HUES6 (cell line): ENCODE measurements around the gene WDFY2.

ENCODE experiments used
- H3K27ac ChIP-seq: 2 replicates; pipeline ENCODE4 v1.7.0; 2013; ENCODE audit warnings: low read depth, mild to moderate bottlenecking, low read length, inconsistent platforms
- H3K27me3 ChIP-seq: 2 replicates; pipeline ENCODE4 v1.6.1; 2013; ENCODE audit warnings: low read length; ENCODE audit not compliant: control insufficient read depth, insufficient read depth
- H3K36me3 ChIP-seq: 2 replicates; pipeline ENCODE4 v1.6.1; 2013; ENCODE audit warnings: low read length; ENCODE audit not compliant: control insufficient read depth, insufficient read depth
- H3K4me1 ChIP-seq: 2 replicates; pipeline ENCODE4 v1.6.1; 2013; ENCODE audit warnings: low read length; ENCODE audit not compliant: control insufficient read depth, insufficient read depth
- H3K4me3 ChIP-seq: 2 replicates; pipeline ENCODE4 v1.5.1; 2013; ENCODE audit warnings: low read depth, low read length
- H3K9ac ChIP-seq: one replicate; pipeline ENCODE4 v1.6.1; 2013; ENCODE audit warnings: mild to moderate bottlenecking, low read length
- H3K9me3 ChIP-seq: 2 replicates; pipeline ENCODE4 v1.6.1; 2013; ENCODE audit warnings: low read depth, low read length; ENCODE audit not compliant: control insufficient read depth, insufficient read depth

WDFY2 gene

DNA sequence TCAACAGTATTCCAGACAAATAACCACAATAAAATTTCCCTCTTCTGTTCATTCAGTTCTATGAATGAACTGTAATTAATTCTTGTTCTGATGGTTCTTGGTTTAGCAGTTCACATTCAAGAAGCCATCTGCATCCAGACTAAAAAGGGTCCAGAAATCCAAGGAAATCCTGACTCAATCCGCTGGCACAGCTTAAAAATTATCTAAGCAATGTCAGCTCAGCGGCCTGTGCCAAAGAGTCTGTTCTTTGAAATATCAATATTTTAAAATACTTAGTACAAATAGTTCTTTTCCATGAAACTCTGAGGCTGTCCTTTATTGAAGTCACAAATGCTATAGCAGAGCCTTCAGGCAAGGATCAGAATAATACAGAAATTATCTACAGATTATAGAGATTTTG lies 162.5 kb downstream of the WDFY2 start:
- H3K36me3 ChIP-seq = peaks cover 32% of the 10 kb centered on the region

GRCh38 chr13:51747438-51748434 lies 163.5 kb downstream of the WDFY2 start:
- H3K36me3 ChIP-seq = peaks cover 37% of the 10 kb centered on the region
- peaks cover 25% of the 10 kb centered on the region for H3K9me3 ChIP-seq
- no peak overlapping the region for H3K4me3 ChIP-seq
- H3K9ac ChIP-seq = no peak overlapping the region
- H3K4me1 ChIP-seq = no peaks in the 10 kb centered on the region
- no peaks in the 10 kb centered on the region for H3K27me3 ChIP-seq
- no peak overlapping the region for H3K27ac ChIP-seq

More for the DNA sequence above, 162.5 kb downstream of the WDFY2 start:
- no peak overlapping the region for H3K9ac ChIP-seq
- H3K4me3 ChIP-seq = no peak overlapping the region
- no peak overlapping the region for H3K27ac ChIP-seq
- no peaks in the 10 kb centered on the region for H3K27me3 ChIP-seq
- peaks cover 25% of the 10 kb centered on the region for H3K9me3 ChIP-seq
- no peaks in the 10 kb centered on the region for H3K4me1 ChIP-seq

DNA sequence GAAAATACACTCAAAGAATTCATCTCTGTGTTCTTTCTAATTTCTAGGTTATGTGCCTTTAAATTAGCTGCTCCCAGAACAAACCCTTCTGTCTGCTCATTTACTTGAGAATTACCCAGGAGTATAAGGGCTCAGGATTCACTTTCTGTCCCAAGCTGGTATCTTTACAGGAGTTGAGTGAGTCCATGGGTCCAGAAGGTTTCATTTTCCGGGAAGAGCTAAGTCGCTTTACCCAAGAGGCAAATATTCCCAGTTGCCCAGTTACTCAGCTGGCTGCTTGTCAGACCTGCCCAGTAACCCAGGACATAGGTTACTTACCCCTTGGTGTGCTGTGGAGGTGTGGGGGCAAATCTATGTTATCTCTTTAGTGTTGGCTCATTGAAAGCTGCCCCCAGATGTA lies 172.4 kb downstream of the WDFY2 start:
- no peaks in the 10 kb centered on the region for H3K9me3 ChIP-seq
- H3K4me3 ChIP-seq = no peak overlapping the region
- no peaks in the 10 kb centered on the region for H3K27me3 ChIP-seq
- H3K36me3 ChIP-seq = peaks cover 76% of the 10 kb centered on the region
- H3K9ac ChIP-seq = no peak overlapping the region
- H3K4me1 ChIP-seq = no peaks in the 10 kb centered on the region
- no peak overlapping the region for H3K27ac ChIP-seq

DNA sequence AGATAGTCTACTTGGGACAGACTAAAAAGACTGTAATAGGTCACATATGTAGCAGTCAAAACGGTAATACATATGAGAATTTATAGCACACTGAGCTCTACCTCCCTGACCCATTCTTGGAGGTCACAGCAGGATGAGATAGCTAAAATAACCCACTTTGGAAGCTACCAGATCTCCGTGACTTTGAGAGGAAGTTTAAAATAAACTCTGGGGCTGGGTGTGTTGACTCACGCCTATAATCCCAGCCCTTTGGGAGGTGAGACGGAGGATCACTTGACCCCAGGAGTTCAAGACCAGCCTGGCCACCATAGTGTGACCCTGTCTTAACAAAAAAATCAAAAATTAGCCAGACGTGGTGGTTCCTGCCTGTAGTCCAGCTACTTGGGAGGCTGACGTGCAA lies 174.4 kb downstream of the WDFY2 start:
- Histone ChIP-seq H3K27ac (no peak overlapping the region), H3K4me3 (no peak overlapping the region), H3K9me3 (no peaks in the 10 kb centered on the region), H3K36me3 (peaks cover 77% of the 10 kb centered on the region), H3K4me1 (no peaks in the 10 kb centered on the region), H3K27me3 (no peaks in the 10 kb centered on the region), H3K9ac (no peak overlapping the region)

GRCh38 chr13:51759240-51759639 lies 175.0 kb downstream of the WDFY2 start:
- Histone ChIP-seq H3K4me1 (0 out of 2 replicates have a peak, but pooled peaks cover 3% of the 10 kb centered on the region), H3K27ac (no peak overlapping the region), H3K4me3 (no peak overlapping the region), H3K9ac (no peak overlapping the region), H3K27me3 (no peaks in the 10 kb centered on the region), H3K9me3 (no peaks in the 10 kb centered on the region), H3K36me3 (peaks cover 74% of the 10 kb centered on the region)

- no peak overlapping the region for H3K4me3 ChIP-seq
- no peaks in the 10 kb centered on the region for H3K27me3 ChIP-seq
- peaks cover 69% of the 10 kb centered on the region for H3K36me3 ChIP-seq
- no peak overlapping the region for H3K9ac ChIP-seq
- H3K27ac ChIP-seq = no peak overlapping the region
- H3K4me1 ChIP-seq = 0 out of 2 replicates have a peak, but pooled peaks cover 4% of the 10 kb centered on the region
- no peaks in the 10 kb centered on the region for H3K9me3 ChIP-seq
Measured at GRCh38 chr13:51760592-51760991, 176.3 kb downstream of the WDFY2 start.

- H3K9me3 ChIP-seq = no peaks in the 10 kb centered on the region
- no peak overlapping the region for H3K4me3 ChIP-seq
- H3K9ac ChIP-seq = no peak overlapping the region
- peaks cover 60% of the 10 kb centered on the region for H3K36me3 ChIP-seq
- H3K27me3 ChIP-seq = no peaks in the 10 kb centered on the region
- no peak overlapping the region for H3K27ac ChIP-seq
- H3K4me1 ChIP-seq = 0 out of 2 replicates have a peak, but pooled peaks cover 4% of the 10 kb centered on the region
Measured at GRCh38 chr13:51761643-51762350, 177.5 kb downstream of the WDFY2 start.

DNA sequence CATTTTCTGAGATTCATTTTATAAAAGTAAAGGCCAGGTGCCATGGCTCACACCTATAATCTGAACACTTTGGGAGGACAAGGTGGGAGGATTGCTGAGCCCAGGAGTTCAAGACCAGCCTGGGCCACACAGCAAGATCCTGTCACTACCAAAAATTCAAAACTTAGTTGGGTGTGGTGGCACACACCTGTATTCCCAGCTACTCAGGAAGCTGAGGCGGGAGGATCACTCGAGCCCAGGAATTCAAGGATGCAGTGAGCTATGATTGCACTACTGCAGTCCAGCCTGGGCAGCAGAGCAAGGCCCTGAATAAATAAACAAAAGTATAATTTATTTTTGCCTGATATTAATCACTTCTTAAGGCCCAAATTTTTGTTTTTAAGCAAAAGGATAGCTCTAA lies 179.2 kb downstream of the WDFY2 start:
- H3K4me3 ChIP-seq = no peak overlapping the region
- H3K36me3 ChIP-seq = peaks cover 49% of the 10 kb centered on the region
- H3K27me3 ChIP-seq = no peaks in the 10 kb centered on the region
- H3K9ac ChIP-seq = no peak overlapping the region
- no peak overlapping the region for H3K27ac ChIP-seq
- peaks cover 8% of the 10 kb centered on the region for H3K4me1 ChIP-seq
- no peaks in the 10 kb centered on the region for H3K9me3 ChIP-seq

DNA sequence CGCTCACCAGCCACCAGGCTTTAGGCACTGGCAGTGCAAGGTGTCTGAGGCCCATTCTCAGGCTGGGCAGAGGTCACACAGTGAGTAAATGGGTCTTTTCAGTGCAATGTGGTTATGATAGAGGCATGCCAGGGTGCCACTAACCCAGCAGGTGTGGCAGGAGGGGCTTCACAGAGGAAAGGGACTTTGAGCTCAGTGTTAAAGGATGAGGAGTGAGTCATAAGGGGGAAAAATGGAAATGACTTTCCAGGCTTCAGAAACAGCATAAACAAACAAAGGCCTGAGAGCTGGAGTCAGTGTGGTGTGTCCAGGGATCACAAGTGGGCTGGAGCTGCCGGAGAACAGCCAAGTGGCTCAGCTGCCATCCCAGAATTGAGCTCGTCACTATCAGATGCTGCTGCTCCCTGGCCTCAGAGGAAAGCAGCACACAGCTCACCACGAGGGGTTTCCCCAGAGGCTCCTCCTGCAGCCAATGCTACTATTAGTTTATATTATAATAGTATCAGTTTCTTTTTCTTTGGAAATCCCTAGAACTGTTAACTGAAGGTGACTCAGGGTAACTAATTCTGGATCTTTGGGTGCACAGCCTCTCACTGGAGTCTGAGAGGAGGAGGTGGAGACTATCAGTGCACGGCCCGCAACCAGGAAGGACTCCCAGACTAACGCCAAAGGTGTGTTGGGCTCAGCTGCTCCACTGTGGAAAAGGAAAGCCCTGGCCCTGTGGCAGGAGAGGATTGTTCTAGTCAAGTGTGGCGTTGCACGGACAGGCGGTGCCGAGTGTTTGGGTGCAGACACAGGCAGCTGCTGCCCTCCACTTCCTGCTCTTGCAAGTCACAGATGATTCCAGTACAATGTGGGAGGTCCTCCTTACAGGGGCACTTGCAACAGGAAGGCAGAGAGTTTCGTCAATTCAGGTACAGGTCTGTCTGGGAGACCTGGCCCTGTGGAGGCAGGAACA lies 180.2 kb downstream of the WDFY2 start:
- no peak overlapping the region for H3K4me3 ChIP-seq
- no peaks in the 10 kb centered on the region for H3K9me3 ChIP-seq
- H3K4me1 ChIP-seq = peaks cover 14% of the 10 kb centered on the region
- no peak overlapping the region for H3K27ac ChIP-seq
- no peak overlapping the region for H3K9ac ChIP-seq
- peaks cover 42% of the 10 kb centered on the region for H3K36me3 ChIP-seq
- H3K27me3 ChIP-seq = no peaks in the 10 kb centered on the region

DNA sequence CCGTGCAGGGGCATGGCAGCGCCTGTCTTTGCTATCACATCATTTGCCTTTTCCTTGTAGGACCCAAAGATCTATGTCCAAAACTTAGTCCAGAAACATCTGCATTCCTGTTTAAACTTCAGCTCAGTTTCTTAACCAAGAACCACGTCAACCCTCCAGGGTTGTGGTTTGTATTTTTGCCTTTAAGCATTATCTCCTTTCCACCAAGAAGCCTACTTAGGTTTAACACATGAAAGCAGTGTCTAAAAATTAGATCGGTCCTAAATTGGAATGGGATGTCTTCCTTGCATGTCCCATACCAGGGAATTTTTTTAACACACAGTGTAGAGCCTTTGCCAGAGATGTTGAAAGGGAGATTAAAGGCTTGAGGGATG lies 180.9 kb downstream of the WDFY2 start:
- Histone ChIP-seq H3K4me3 (no peak overlapping the region), H3K27ac (no peak overlapping the region), H3K9me3 (no peaks in the 10 kb centered on the region), H3K36me3 (peaks cover 36% of the 10 kb centered on the region), H3K9ac (no peak overlapping the region), H3K27me3 (no peaks in the 10 kb centered on the region), H3K4me1 (peaks cover 14% of the 10 kb centered on the region)
